ENCODE results near the gene CALHM3.
"Not testable (repeated sequence)": the region's sequence is repeated elsewhere in the genome, so short reads cannot be mapped to it uniquely, and the experiment has no call there.

Gene CALHM3

GRCh38 chr10:103501186-103501585 lies 22.1 kb upstream of the CALHM3 start:
- no peak for DNase-seq

- no peak for DNase-seq
Measured at GRCh38 chr10:103500481-103500880, 21.4 kb upstream of the CALHM3 start.

GRCh38 chr10:103499881-103500280 lies 20.8 kb upstream of the CALHM3 start:
- DNase-seq = no peak

GRCh38 chr10:103498936-103499638 lies 20.0 kb upstream of the CALHM3 start:
- DNase-seq = no peak

- no peak for DNase-seq
Measured at GRCh38 chr10:103497161-103497915, 18.3 kb upstream of the CALHM3 start.

- DNase-seq = no peak
Measured at GRCh38 chr10:103495321-103495720, 16.3 kb upstream of the CALHM3 start.

- DNase-seq = no peak
Measured at GRCh38 chr10:103493916-103494877, 15.2 kb upstream of the CALHM3 start.

GRCh38 chr10:103493362-103493915 lies 14.4 kb upstream of the CALHM3 start, which contains the start of gene NEURL1:
Gene NEURL1, plus strand, starts transcription at chr10:103493705. Its CDS starts 683 bp downstream, at chr10:103494388.
- DNase-seq = peak in 1 of 2 donors; percentile 20

GRCh38 chr10:103492655-103493261 lies 13.7 kb upstream of the CALHM3 start:
- DNase-seq = no peak

- DNase-seq = no peak
Measured at GRCh38 chr10:103491729-103492364, 12.8 kb upstream of the CALHM3 start.

GRCh38 chr10:103490986-103491314 lies 11.9 kb upstream of the CALHM3 start:
- no peak for DNase-seq

- DNase-seq = no peak
Measured at GRCh38 chr10:103487410-103487708, 8.3 kb upstream of the CALHM3 start.

GRCh38 chr10:103486635-103487409 lies 7.8 kb upstream of the CALHM3 start:
- DNase-seq = not testable (repeated sequence)

- DNase-seq = peak in 1 of 2 donors; percentile 40
Measured at GRCh38 chr10:103481974-103482531, 3.0 kb upstream of the CALHM3 start.

GRCh38 chr10:103480521-103480920 lies 1.5 kb upstream of the CALHM3 start:
- no peak for DNase-seq

- DNase-seq = no peak
Measured at GRCh38 chr10:103478671-103479070, 369 bp downstream of the CALHM3 start.

- DNase-seq = no peak
Measured at GRCh38 chr10:103476046-103476768, 2.8 kb downstream of the CALHM3 start.

GRCh38 chr10:103475437-103475836 lies 3.6 kb downstream of the CALHM3 start:
- DNase-seq = no peak

GRCh38 chr10:103474077-103474476 lies 5.0 kb downstream of the CALHM3 start:
- no peak for DNase-seq

GRCh38 chr10:103473261-103473671 lies 5.8 kb downstream of the CALHM3 start:
- no peak for DNase-seq
